Measurements from ENCODE around the gene SEPTIN10.
"Not testable (repeated sequence)": the region's sequence is repeated elsewhere in the genome, so short reads cannot be mapped to it uniquely, and the experiment has no call there.

DNA sequence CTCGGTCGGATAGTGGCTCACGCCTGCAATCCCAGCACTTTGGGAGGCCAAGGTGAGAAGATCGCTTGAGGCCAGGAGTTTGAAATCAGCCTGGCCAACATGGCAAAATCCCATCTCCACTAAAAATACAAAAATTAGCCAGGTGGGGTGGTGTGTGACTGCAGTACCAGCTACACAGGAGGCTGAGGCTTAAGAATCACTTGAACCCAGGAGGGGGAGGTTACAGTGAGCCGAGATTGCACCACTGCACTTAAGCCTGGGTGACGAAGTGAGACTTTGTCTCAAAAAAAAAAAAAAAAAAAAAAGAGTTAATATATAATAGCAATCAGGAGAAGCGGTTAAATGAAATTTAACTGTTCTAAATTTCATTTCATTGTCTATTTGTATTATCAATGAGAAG, 36.1 kb downstream of the SEPTIN10 start:
- TF ChIP-seq TAF1 (IDR thresholded peaks at IDR 0.05; ENCODE audit: low read depth); CTCF (IDR thresholded peaks at IDR 0.05; ENCODE audit: poor library complexity, severe bottlenecking); MXI1 (conservative IDR thresholded peaks at IDR 0.05; ENCODE audit: poor library complexity, severe bottlenecking); POLR2AphosphoS5 (IDR thresholded peaks at IDR 0.05); EZH2 (IDR thresholded peaks at IDR 0.05; ENCODE audit: borderline replicate concordance, insufficient read depth, low read length, poor library complexity, severe bottlenecking); EP300 (conservative IDR thresholded peaks at IDR 0.05; ENCODE audit: poor library complexity, severe bottlenecking): not testable (repeated sequence)
- TF ChIP-seq, protein P1, sequence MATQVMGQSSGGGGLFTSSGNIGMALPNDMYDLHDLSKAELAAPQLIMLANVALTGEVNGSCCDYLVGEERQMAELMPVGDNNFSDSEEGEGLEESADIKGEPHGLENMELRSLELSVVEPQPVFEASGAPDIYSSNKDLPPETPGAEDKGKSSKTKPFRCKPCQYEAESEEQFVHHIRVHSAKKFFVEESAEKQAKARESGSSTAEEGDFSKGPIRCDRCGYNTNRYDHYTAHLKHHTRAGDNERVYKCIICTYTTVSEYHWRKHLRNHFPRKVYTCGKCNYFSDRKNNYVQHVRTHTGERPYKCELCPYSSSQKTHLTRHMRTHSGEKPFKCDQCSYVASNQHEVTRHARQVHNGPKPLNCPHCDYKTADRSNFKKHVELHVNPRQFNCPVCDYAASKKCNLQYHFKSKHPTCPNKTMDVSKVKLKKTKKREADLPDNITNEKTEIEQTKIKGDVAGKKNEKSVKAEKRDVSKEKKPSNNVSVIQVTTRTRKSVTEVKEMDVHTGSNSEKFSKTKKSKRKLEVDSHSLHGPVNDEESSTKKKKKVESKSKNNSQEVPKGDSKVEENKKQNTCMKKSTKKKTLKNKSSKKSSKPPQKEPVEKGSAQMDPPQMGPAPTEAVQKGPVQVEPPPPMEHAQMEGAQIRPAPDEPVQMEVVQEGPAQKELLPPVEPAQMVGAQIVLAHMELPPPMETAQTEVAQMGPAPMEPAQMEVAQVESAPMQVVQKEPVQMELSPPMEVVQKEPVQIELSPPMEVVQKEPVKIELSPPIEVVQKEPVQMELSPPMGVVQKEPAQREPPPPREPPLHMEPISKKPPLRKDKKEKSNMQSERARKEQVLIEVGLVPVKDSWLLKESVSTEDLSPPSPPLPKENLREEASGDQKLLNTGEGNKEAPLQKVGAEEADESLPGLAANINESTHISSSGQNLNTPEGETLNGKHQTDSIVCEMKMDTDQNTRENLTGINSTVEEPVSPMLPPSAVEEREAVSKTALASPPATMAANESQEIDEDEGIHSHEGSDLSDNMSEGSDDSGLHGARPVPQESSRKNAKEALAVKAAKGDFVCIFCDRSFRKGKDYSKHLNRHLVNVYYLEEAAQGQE (IDR thresholded peaks at IDR 0.05; ENCODE audit: borderline replicate concordance), result not testable (repeated sequence)
